ENCODE results near the gene BCAS4. TPM values are rescaled to one million over a fixed set of nuclear protein-coding genes. Genes with fewer than 3 reads are reported as not detected.

The BCAS4 gene
- total and polyA plus RNA-seq, 2 experiments from 2014 or later: 22.2 to 24.8 TPM

DNA sequence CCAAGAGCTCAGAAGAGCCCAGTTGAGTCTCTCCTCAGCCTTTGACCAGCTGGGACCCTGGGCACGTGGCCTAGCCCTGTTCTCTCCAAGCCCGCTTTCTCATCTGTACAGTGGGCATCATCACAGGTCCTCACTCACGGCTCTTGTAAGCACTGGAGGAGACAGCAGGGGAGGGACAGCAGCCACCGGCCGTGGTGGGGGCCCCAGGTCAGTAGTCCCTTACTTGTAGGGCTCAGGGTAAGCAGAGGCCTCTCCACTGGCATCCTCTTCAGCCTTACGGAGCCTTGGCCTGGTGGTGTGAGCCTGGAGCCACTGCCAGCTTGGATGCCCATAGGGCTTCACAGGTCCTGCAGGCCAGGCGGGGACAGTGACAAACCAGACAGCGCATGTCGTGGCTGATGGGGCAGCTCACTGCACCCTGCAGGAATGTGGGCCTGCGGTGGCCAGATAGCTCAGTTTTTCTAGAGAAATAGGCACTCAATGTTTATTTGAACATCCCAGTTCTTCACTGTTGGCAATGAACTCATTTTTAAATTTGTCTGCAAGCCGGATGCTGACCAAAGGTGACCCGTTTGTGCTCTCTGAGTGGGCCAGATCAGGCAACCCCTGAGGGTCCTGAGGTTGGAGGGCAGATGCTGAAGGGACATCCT lies 71.3 kb downstream of the BCAS4 start:
- H2AFZ ChIP-seq: no peak overlapping the region
- H3K4me3 ChIP-seq: no peak overlapping the region
- H3K36me3 ChIP-seq (ENCODE audit: insufficient read depth): no peaks in the 10 kb centered on the region

DNA sequence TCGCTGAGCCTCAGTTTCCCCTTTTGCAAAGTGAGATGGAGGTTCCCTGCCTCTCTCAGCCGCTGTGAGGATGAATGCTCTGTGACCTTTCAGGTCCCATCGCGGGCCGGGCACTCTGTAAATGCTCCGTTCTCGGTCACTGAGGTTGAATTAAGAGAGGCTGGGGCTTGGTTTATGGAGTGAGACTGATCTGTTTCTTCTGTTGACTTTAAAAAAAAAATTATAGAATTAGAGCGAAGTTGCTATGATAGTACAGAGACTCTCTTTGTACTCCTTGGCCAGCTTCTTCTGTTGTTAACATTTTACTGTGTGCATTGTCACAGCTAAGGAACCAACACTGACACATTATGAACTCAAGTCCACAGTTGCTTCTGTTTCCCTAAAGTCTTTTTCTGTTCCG lies 72.0 kb downstream of the BCAS4 start:
- Mint-ChIP-seq H3K27me3 (ENCODE audit: insufficient read depth, low read depth, poor library complexity) (peaks cover 26% of the 10 kb centered on the region), H3K36me3 (ENCODE audit: low read depth) (no peaks in the 10 kb centered on the region), H3K9me3 (no peaks in the 10 kb centered on the region), H3K4me3 (no peak overlapping the region), H3K27ac (no peak overlapping the region), H3K4me1 (peaks cover 53% of the 10 kb centered on the region)
- H2AFZ ChIP-seq: no peak overlapping the region
- H3K4me2 ChIP-seq: no peak overlapping the region
- peaks cover 32% of the 10 kb centered on the region for H3K4me1 ChIP-seq (ENCODE audit: insufficient read depth)
- H3F3A ChIP-seq (replicated peaks; ENCODE audit: low read depth): peaks cover 12% of the 10 kb centered on the region; the same call in 1 of the 2 replicates
- H3K27me3 ChIP-seq (ENCODE audit: insufficient read depth): no peaks in the 10 kb centered on the region
- no peaks in the 10 kb centered on the region; the same call in 1 of the 2 replicates for H3K79me2 ChIP-seq (replicated peaks; ENCODE audit: insufficient read depth)
- no peaks in the 10 kb centered on the region; the same call in 1 of the 2 replicates for H4K20me1 ChIP-seq (replicated peaks; ENCODE audit: insufficient read depth)
- no peak for DNase-seq (ENCODE audit: low spot score)
- H3K4me3 ChIP-seq: no peak overlapping the region
- no peak for ATAC-seq
- TF ChIP-seq CREB1 (CRISPR knock-in tag; IDR thresholded peaks at IDR 0.05; ENCODE audit: low read depth) (no peak), NANOG (IDR thresholded peaks at IDR 0.05; ENCODE audit: borderline replicate concordance) (no peak), ZNF114 (CRISPR knock-in tag; IDR thresholded peaks at IDR 0.05) (no peak), STAT1 (IDR thresholded peaks at IDR 0.05; ENCODE audit: unreplicated experiment) (no peak), EZH2phosphoT487 (IDR thresholded peaks at IDR 0.05; ENCODE audit: unreplicated experiment) (no peak), JUNB (IDR thresholded peaks at IDR 0.05; ENCODE audit: unreplicated experiment) (no peak)
- TF ChIP-seq, protein P1, sequence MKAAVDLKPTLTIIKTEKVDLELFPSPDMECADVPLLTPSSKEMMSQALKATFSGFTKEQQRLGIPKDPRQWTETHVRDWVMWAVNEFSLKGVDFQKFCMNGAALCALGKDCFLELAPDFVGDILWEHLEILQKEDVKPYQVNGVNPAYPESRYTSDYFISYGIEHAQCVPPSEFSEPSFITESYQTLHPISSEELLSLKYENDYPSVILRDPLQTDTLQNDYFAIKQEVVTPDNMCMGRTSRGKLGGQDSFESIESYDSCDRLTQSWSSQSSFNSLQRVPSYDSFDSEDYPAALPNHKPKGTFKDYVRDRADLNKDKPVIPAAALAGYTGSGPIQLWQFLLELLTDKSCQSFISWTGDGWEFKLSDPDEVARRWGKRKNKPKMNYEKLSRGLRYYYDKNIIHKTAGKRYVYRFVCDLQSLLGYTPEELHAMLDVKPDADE (IDR thresholded peaks at IDR 0.05): no peak
- TF ChIP-seq, protein P2, sequence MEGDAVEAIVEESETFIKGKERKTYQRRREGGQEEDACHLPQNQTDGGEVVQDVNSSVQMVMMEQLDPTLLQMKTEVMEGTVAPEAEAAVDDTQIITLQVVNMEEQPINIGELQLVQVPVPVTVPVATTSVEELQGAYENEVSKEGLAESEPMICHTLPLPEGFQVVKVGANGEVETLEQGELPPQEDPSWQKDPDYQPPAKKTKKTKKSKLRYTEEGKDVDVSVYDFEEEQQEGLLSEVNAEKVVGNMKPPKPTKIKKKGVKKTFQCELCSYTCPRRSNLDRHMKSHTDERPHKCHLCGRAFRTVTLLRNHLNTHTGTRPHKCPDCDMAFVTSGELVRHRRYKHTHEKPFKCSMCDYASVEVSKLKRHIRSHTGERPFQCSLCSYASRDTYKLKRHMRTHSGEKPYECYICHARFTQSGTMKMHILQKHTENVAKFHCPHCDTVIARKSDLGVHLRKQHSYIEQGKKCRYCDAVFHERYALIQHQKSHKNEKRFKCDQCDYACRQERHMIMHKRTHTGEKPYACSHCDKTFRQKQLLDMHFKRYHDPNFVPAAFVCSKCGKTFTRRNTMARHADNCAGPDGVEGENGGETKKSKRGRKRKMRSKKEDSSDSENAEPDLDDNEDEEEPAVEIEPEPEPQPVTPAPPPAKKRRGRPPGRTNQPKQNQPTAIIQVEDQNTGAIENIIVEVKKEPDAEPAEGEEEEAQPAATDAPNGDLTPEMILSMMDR (conservative IDR thresholded peaks at IDR 0.05; ENCODE audit: low read depth in 2 of 2): no peak
- TF ChIP-seq, protein P3, sequence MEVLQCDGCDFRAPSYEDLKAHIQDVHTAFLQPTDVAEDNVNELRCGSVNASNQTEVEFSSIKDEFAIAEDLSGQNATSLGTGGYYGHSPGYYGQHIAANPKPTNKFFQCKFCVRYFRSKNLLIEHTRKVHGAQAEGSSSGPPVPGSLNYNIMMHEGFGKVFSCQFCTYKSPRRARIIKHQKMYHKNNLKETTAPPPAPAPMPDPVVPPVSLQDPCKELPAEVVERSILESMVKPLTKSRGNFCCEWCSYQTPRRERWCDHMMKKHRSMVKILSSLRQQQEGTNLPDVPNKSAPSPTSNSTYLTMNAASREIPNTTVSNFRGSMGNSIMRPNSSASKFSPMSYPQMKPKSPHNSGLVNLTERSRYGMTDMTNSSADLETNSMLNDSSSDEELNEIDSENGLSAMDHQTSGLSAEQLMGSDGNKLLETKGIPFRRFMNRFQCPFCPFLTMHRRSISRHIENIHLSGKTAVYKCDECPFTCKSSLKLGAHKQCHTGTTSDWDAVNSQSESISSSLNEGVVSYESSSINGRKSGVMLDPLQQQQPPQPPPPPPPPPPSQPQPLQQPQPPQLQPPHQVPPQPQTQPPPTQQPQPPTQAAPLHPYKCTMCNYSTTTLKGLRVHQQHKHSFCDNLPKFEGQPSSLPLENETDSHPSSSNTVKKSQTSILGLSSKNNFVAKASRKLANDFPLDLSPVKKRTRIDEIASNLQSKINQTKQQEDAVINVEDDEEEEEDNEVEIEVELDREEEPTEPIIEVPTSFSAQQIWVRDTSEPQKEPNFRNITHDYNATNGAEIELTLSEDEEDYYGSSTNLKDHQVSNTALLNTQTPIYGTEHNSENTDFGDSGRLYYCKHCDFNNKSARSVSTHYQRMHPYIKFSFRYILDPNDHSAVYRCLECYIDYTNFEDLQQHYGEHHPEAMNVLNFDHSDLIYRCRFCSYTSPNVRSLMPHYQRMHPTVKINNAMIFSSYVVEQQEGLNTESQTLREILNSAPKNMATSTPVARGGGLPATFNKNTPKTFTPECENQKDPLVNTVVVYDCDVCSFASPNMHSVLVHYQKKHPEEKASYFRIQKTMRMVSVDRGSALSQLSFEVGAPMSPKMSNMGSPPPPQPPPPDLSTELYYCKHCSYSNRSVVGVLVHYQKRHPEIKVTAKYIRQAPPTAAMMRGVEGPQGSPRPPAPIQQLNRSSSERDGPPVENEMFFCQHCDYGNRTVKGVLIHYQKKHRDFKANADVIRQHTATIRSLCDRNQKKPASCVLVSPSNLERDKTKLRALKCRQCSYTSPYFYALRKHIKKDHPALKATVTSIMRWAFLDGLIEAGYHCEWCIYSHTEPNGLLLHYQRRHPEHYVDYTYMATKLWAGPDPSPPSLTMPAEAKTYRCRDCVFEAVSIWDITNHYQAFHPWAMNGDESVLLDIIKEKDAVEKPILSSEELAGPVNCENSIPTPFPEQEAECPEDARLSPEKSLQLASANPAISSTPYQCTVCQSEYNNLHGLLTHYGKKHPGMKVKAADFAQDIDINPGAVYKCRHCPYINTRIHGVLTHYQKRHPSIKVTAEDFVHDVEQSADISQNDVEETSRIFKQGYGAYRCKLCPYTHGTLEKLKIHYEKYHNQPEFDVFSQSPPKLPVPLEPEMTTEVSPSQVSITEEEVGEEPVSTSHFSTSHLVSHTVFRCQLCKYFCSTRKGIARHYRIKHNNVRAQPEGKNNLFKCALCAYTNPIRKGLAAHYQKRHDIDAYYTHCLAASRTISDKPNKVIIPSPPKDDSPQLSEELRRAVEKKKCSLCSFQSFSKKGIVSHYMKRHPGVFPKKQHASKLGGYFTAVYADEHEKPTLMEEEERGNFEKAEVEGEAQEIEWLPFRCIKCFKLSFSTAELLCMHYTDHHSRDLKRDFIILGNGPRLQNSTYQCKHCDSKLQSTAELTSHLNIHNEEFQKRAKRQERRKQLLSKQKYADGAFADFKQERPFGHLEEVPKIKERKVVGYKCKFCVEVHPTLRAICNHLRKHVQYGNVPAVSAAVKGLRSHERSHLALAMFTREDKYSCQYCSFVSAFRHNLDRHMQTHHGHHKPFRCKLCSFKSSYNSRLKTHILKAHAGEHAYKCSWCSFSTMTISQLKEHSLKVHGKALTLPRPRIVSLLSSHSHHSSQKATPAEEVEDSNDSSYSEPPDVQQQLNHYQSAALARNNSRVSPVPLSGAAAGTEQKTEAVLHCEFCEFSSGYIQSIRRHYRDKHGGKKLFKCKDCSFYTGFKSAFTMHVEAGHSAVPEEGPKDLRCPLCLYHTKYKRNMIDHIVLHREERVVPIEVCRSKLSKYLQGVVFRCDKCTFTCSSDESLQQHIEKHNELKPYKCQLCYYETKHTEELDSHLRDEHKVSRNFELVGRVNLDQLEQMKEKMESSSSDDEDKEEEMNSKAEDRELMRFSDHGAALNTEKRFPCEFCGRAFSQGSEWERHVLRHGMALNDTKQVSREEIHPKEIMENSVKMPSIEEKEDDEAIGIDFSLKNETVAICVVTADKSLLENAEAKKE (CRISPR knock-in tag; IDR thresholded peaks at IDR 0.05): no peak
- no peak overlapping the region for H3K27ac ChIP-seq (ENCODE audit: low read depth)
- no peaks in the 10 kb centered on the region for H3K9me2 ChIP-seq (ENCODE audit: insufficient read depth)
- no peaks in the 10 kb centered on the region for H3K36me3 ChIP-seq (ENCODE audit: insufficient read depth)

More for the DNA sequence above, 71.3 kb downstream of the BCAS4 start:
- Histone ChIP-seq H3K27ac (ENCODE audit: low read depth) (no peak overlapping the region), H4K20me1 (replicated peaks; ENCODE audit: insufficient read depth) (no peaks in the 10 kb centered on the region; the same call in 1 of the 2 replicates), H3K9me2 (ENCODE audit: insufficient read depth) (no peaks in the 10 kb centered on the region), H3F3A (replicated peaks; ENCODE audit: low read depth) (peaks cover 12% of the 10 kb centered on the region; the same call in 1 of the 2 replicates), H3K4me2 (no peak overlapping the region), H3K79me2 (replicated peaks; ENCODE audit: insufficient read depth) (no peaks in the 10 kb centered on the region), H3K4me1 (ENCODE audit: insufficient read depth) (peaks cover 26% of the 10 kb centered on the region), H3K27me3 (ENCODE audit: insufficient read depth) (no peaks in the 10 kb centered on the region)
- Mint-ChIP-seq H3K36me3 (ENCODE audit: low read depth) (no peaks in the 10 kb centered on the region), H3K4me1 (peaks cover 46% of the 10 kb centered on the region), H3K27me3 (ENCODE audit: insufficient read depth, low read depth, poor library complexity) (peaks cover 21% of the 10 kb centered on the region), H3K4me3 (no peak overlapping the region), H3K9me3 (no peaks in the 10 kb centered on the region), H3K27ac (no peak overlapping the region)
- ATAC-seq (no peak), DNase-seq (ENCODE audit: low spot score) (no peak)
- TF ChIP-seq ZNF331 (CRISPR knock-in tag; IDR thresholded peaks at IDR 0.05; ENCODE audit: low read depth) (no peak), EZH2 (IDR thresholded peaks at IDR 0.05; ENCODE audit: low read depth, unreplicated experiment) (no peak), EZH2phosphoT487 (IDR thresholded peaks at IDR 0.05; ENCODE audit: unreplicated experiment) (no peak), STAT1 (IDR thresholded peaks at IDR 0.05; ENCODE audit: unreplicated experiment) (no peak), JUNB (IDR thresholded peaks at IDR 0.05; ENCODE audit: unreplicated experiment) (no peak)

Measured in GM23338 (cell line).